Femur (tissue), 1 donor: ENCODE measurements around the gene DNAH1.

Source experiments
- DNase-seq: peaks from one replicate; pipeline ENCODE4 v3.0.0-alpha.2; 2017

DNAH1 gene

GRCh38 chr3:52437326-52438103, 121.4 kb downstream of the DNAH1 start:
- no peak for DNase-seq

GRCh38 chr3:52438104-52438376, 121.9 kb downstream of the DNAH1 start:
- DNase-seq, result no peak

- DNase-seq, result no peak
Measured at GRCh38 chr3:52438579-52439425, 122.7 kb downstream of the DNAH1 start.

- no peak for DNase-seq
Measured at GRCh38 chr3:52439426-52440248, 123.5 kb downstream of the DNAH1 start.

- no peak for DNase-seq
Measured at GRCh38 chr3:52440249-52440551, 124.1 kb downstream of the DNAH1 start.

- no peak for DNase-seq
Measured at GRCh38 chr3:52440671-52441070, 124.6 kb downstream of the DNAH1 start.

- DNase-seq, result no peak
Measured at GRCh38 chr3:52441091-52441771, 125.1 kb downstream of the DNAH1 start.

- no peak for DNase-seq
Measured at GRCh38 chr3:52441772-52442332, 125.7 kb downstream of the DNAH1 start.

GRCh38 chr3:52442409-52443267, 126.5 kb downstream of the DNAH1 start:
- DNase-seq, result no peak

GRCh38 chr3:52443268-52443610, 127.1 kb downstream of the DNAH1 start:
- DNase-seq, result no peak

- no peak for DNase-seq
Measured at GRCh38 chr3:52443791-52444687, 127.9 kb downstream of the DNAH1 start.

GRCh38 chr3:52444860-52445793, 129.0 kb downstream of the DNAH1 start, which contains the start of gene SEMA3G:
SEMA3G (minus strand) TSS chr3:52445103; CDS start chr3:52445027, 76 bp downstream.
- DNase-seq, result peak; percentile 77

GRCh38 chr3:52446042-52446441, 129.9 kb downstream of the DNAH1 start:
- no peak for DNase-seq

- peak; percentile 74 for DNase-seq
Measured at GRCh38 chr3:52446631-52447511, 130.8 kb downstream of the DNAH1 start.

- DNase-seq, result no peak
Measured at GRCh38 chr3:52447512-52448355, 131.6 kb downstream of the DNAH1 start.
